Keratinocyte (primary cell): Measurements from ENCODE around the gene TPCN2.

Experiments
- CTCF ChIP-seq, 3 experiments: IDR thresholded peaks in 1 of 3; conservative IDR thresholded peaks in 1 of 3; optimal IDR thresholded peaks in 1 of 3; 2 replicates in 2 of 3; 3 replicates in 1 of 3; pipeline versions ENCODE3 to v1.5.1; 2011; ENCODE audit warnings: low read length in 3 of 3, mild to moderate bottlenecking in 3 of 3, moderate library complexity in 2 of 3, control low read depth in 1 of 3, inconsistent platforms in 1 of 3; ENCODE audit not compliant: insufficient read depth in 2 of 3; ENCODE audit errors: extremely low read depth in 1 of 3
- EZH2 ChIP-seq: IDR thresholded peaks from one replicate; pipeline ENCODE4 v1.6.1; 2012; ENCODE audit warnings: inconsistent platforms, mild to moderate bottlenecking, low read length, moderate library complexity

GRCh38 chr11:69159150-69159852 lies 110.6 kb downstream of the TPCN2 start:
- no peak for TF ChIP-seq CTCF (optimal IDR thresholded peaks at IDR 0.05 in 1 of 3, IDR thresholded peaks at IDR 0.05 in 1 of 3, conservative IDR thresholded peaks at IDR 0.05 in 1 of 3; ENCODE audit: extremely low read depth in 1 of 3, insufficient read depth in 2 of 3, low read length in 3 of 3)
- TF ChIP-seq EZH2 = no peak
